Liver (tissue), 3 donors: ENCODE measurements around the gene RNF220.

ENCODE experiments used
- FOXA1 ChIP-seq: IDR thresholded peaks from 2 replicates; pipeline ENCODE4 v1.6.1; 2016; ENCODE audit warnings: antibody characterized with exemption
- RAD21 ChIP-seq, 2 donors: IDR thresholded peaks; 2 replicates each; pipeline ENCODE4 v1.6.1; 2016; ENCODE audit warnings: antibody characterized with exemption in 2 of 2, mild to moderate bottlenecking in 2 of 2
- YY1 ChIP-seq: IDR thresholded peaks from 2 replicates; pipeline ENCODE4 v1.6.1; 2016; ENCODE audit warnings: antibody characterized with exemption, mild to moderate bottlenecking
- TF ChIP-seq, protein P1 (sequence below): fragments of 150-350 bp; IDR thresholded peaks from 2 replicates; pipeline ENCODE4 v1.5.1; 2017; ENCODE audit warnings: improper control_type of control experiment, low read depth, low read length; ENCODE audit not compliant: missing input control
- TF ChIP-seq, protein P2 (sequence below): IDR thresholded peaks from 2 replicates; pipeline ENCODE4 v1.6.1; 2016; ENCODE audit warnings: antibody characterized with exemption, mild to moderate bottlenecking
- TF ChIP-seq, protein P3 (sequence below): IDR thresholded peaks from 2 replicates; pipeline ENCODE4 v1.6.1; 2016; ENCODE audit warnings: antibody characterized with exemption
- donor health status: healthy.
- donor health status: healthy.

- TF ChIP-seq, protein P1, sequence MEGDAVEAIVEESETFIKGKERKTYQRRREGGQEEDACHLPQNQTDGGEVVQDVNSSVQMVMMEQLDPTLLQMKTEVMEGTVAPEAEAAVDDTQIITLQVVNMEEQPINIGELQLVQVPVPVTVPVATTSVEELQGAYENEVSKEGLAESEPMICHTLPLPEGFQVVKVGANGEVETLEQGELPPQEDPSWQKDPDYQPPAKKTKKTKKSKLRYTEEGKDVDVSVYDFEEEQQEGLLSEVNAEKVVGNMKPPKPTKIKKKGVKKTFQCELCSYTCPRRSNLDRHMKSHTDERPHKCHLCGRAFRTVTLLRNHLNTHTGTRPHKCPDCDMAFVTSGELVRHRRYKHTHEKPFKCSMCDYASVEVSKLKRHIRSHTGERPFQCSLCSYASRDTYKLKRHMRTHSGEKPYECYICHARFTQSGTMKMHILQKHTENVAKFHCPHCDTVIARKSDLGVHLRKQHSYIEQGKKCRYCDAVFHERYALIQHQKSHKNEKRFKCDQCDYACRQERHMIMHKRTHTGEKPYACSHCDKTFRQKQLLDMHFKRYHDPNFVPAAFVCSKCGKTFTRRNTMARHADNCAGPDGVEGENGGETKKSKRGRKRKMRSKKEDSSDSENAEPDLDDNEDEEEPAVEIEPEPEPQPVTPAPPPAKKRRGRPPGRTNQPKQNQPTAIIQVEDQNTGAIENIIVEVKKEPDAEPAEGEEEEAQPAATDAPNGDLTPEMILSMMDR: no peak
- TF ChIP-seq RAD21 (IDR thresholded peaks at IDR 0.05) (no peak), YY1 (no peak), FOXA1 (no peak)
- TF ChIP-seq, protein P2, sequence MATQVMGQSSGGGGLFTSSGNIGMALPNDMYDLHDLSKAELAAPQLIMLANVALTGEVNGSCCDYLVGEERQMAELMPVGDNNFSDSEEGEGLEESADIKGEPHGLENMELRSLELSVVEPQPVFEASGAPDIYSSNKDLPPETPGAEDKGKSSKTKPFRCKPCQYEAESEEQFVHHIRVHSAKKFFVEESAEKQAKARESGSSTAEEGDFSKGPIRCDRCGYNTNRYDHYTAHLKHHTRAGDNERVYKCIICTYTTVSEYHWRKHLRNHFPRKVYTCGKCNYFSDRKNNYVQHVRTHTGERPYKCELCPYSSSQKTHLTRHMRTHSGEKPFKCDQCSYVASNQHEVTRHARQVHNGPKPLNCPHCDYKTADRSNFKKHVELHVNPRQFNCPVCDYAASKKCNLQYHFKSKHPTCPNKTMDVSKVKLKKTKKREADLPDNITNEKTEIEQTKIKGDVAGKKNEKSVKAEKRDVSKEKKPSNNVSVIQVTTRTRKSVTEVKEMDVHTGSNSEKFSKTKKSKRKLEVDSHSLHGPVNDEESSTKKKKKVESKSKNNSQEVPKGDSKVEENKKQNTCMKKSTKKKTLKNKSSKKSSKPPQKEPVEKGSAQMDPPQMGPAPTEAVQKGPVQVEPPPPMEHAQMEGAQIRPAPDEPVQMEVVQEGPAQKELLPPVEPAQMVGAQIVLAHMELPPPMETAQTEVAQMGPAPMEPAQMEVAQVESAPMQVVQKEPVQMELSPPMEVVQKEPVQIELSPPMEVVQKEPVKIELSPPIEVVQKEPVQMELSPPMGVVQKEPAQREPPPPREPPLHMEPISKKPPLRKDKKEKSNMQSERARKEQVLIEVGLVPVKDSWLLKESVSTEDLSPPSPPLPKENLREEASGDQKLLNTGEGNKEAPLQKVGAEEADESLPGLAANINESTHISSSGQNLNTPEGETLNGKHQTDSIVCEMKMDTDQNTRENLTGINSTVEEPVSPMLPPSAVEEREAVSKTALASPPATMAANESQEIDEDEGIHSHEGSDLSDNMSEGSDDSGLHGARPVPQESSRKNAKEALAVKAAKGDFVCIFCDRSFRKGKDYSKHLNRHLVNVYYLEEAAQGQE: no peak
- TF ChIP-seq, protein P3, sequence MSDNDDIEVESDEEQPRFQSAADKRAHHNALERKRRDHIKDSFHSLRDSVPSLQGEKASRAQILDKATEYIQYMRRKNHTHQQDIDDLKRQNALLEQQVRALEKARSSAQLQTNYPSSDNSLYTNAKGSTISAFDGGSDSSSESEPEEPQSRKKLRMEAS: no peak
Measured at GRCh38 chr1:44412601-44413000, 7.5 kb downstream of the RNF220 start.
